Suppressor macrophage treated with lipopolysaccharide for 1 hour (primary cell): ENCODE results near the gene SPECC1.
"Not testable (repeated sequence)": the region's sequence is repeated elsewhere in the genome, so short reads cannot be mapped to it uniquely, and the experiment has no call there.

Experiments used
- DNase-seq, 3 donors: peaks; one replicate each; pipeline ENCODE4 v3.0.0-alpha.2; 2020 to 2022

The SPECC1 gene

DNA sequence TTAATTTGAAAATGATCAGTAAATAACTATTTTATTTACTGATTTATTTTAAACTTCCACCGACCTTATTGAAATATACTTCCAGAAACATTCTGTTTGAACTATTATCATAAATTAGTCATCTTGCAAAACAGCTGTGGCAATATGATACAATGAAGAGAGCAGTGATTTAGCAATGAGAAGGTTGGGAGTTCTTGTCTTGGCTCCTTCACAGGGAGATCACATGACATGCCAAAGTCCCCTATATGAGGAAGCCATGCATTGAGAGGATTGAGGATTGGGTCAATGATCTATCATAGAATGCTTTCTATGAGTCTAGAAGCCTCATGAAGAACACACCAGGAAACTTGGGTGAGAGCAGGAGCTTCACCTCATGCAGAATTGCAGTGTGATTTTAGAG, 235.5 kb downstream of the SPECC1 start:
- DNase-seq = peak; percentile 18 to 45 (median 34)

DNA sequence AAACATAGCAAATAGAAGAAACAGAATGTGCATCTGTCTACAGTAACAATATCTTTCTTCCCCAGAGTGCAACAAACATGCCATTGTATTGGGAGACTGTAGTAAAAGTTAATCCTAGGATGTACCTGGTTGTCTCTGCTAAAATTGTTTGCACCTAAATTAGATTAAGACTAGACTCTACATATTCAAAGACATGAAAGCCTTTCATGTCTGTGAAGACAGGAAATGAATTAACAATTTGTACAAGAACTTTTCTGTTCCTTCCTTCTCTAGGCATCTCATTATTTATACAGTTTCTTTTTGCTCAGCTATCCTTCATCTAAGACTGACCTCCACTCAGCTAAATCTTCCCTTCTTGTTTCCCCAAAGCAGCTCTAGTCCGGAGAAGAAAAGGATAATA, 237.5 kb downstream of the SPECC1 start:
- no peak for DNase-seq

DNA sequence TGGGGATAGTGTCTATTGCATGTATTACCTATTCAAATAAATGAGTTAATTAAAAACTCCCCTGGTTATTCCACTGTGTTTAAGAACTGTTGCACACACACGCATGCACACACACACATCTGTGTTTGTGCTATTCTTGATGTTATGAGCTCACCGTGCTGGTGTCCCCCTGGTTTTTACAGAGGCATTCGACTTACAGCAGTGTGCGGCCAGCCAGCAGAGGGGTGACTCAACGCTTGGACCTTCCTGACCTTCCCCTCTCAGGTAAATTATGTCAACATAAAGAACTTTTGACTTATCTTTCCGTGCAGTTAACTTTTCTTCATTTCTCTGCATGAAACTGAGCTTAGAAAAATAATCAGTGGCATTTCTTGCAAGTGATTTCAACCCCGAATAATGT, 244.2 kb downstream of the SPECC1 start:
- no peak for DNase-seq

DNA sequence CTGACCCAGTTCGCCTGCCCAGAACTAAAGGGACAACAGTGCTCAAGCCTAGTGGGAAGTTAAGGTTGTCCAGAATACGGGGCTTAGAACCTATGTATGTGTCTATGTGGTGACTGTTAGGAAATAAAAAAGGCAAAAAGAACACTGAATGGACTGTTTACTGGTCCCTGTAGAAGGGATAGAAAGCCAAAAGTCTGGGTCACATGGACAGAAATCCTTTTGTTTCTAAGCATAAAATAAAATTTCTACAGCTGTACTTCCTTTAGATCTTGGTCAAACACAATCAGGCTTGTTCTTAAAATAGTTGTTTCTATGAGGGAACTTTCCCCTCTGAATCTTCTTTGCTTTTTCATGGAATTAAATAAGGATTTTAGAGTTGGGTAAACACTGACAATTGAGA, 245.4 kb downstream of the SPECC1 start:
- DNase-seq = no peak

DNA sequence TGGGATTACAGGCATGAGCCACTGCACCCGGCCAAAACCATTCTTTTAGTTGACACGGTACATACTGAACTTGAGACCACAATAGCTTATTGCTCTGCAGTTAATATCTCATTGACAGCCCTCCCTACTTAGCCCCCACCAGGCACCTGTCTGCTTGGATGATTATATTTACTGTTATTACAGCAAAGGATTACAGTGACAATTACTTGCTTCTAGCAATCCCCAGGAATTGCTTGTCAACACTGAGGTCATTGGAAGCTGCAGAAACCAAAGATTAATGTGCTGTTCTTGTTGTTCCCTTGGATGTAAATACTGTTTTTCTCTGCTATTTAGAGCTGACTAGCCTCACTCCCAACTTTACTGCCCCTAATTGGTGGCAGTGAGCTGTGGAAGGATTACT, 247.0 kb downstream of the SPECC1 start:
- DNase-seq = no peak

DNA sequence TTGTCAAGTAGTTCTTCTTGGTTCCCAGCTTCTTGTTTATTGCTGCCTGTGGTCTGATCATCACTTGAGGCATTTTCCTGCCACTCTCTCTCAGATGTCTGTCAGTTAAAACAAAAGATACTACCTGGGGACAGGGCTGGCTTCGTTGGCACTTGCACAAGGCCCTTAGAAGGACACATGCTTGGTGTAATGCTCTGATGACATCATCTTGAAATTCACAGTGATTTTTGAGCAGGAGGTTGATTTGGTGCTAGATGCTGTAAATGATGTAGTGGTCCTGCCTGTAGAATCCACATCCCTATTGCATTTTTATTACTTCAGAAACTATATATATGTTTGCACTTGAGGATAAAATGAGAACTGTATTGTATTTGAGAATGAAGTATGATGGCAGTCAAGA, 247.8 kb downstream of the SPECC1 start:
- DNase-seq = no peak

DNA sequence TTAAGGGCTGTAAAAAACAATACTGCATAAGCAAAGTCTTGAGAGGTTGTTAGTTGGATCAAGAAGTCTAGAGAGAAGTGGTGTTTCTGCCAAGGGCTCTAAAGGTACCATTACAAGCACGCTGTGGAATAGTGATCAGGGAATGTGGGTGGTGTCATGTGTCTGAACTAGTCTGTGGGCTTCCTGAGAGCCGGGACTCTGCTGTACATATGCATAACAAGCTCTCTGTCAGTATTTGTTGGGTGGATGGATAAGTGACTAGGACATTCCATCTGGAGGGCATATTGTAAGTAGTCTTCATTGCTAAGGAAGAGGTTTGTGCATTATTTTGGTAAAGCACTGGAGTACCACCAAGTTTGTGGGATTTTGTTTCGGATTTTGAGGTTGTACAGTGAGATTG, 248.6 kb downstream of the SPECC1 start:
- DNase-seq = no peak

DNA sequence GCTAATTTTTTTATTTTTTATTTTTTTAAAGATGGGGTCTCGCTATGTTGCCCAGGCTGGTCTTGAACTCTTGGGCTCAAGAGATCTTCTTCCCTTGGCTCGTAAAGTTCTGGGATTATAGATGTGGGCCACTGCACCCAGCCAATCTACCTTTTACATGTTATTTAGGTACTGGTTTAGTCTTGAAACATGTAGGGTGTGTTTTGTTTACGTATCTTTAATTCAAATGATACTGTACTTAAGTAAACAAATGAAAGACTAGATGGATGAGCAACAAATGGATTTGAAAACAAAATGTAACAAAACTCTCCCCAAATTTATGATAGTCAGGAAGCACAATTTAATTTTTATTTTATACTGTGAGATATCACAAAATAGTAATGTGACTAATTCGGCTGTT, 250.5 kb downstream of the SPECC1 start:
- no peak for DNase-seq

DNA sequence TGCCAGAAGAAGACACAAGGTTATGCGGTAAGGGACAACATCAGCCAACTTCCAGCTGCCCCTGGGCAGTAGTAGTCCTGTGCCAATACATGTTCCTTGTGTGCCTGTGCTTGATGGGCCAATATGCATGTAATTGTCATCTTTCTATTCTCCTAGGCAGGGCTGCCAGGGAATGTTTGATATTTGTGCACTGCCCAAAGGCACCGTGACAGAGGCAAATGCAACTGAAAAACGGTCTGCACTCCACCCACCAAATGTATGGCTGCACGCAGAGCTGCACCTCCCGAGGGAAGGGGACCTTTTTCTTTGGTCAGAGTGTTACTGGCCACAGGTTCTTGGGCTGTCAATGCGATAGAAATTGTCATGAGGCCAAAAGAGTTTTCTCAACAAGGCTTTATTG, 251.1 kb downstream of the SPECC1 start:
- no peak for DNase-seq

DNA sequence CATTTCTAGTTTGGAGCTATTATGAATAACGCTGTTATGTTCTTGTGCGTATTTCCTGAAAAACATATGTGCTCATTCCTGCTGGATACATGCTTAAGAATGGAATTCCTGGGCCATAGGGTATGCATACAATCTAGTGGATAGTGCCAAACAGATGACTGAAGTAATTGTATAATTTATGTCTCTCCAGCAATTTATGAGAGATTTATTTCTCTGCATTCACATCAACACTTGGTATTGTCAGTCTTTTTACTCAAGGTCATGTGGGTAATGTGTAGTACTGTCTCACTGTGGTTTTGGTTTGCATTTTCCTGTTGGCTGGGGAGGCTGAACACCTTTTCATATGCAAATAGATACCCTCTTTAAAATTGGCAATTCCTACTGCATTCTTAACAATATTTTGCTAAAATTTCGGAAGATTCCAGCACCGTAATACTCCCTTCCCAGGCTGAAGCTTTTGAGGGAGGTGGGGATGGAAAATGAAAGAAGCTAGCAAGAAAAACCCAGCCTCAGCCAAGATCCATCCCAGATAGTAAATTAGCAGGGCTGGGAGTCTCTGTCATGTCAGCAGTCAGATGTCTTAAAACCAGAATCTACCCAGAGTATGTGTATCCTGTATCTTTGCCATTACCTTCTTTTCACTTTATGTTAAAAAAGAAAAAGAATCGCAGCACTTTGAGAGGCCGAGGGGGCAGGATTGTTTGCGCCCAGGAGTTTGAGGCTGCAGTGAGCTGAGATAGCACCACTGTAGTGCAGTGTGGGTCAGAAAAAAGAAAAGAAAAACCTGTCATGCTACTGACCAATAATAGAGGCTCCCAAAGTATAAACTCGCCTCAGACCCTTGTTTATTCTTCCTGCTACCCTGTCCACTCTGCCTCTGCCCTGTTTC, 253.3 kb downstream of the SPECC1 start:
- DNase-seq = no peak

DNA sequence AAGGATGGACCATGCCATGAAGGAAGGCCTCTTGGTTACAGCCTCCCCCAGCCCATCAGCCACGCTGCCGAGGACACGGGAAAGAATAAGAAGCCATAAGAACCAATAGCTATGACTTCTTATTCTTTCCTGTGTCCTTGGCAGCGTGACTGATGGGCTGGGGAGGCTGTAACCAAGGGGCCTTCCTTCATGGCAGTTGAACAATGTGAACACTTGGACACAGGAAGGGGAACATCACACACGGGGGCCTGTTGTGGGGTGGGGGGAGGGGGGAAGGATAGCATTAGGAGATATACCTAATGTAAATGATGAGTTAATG, 253.9 kb downstream of the SPECC1 start:
- not testable (repeated sequence) for DNase-seq

DNA sequence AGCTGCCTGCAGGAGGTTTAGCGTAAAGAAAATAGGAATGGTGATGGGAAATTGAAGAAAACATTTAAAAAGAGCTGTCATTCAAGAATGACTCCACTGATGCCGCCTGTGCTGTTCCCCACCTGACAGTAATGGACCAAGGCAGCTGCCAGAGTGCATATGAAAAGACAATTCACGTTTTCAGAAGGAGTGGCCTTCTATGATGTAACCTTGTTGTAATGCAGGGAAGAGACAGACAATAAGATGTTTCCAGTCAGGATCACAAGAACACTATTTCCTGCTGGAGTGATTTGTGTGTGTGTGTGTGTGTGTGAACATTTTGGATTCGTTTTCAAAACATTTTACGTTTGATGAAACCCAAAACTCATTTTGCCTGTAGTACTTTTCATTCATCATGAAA, 254.4 kb downstream of the SPECC1 start:
- DNase-seq = no peak

DNA sequence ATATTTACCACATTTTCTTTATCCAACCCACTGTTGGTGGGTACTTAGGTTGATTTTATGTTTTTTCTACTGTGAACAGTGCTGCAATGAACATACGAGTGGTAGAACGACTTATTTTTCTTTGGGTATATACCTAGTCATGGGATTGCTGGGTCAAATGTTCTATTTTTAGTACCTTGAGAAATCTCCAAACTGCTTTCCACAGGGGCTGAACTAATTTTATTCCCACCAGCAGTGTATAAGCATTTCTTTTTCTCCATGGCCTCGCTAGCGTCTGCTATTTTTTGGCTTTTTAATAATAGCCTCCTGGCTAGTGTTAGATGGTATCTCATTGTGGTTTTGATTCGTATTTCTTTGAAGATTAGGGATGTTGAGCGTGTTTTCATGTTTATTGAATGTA, 255.8 kb downstream of the SPECC1 start:
- DNase-seq = no peak

DNA sequence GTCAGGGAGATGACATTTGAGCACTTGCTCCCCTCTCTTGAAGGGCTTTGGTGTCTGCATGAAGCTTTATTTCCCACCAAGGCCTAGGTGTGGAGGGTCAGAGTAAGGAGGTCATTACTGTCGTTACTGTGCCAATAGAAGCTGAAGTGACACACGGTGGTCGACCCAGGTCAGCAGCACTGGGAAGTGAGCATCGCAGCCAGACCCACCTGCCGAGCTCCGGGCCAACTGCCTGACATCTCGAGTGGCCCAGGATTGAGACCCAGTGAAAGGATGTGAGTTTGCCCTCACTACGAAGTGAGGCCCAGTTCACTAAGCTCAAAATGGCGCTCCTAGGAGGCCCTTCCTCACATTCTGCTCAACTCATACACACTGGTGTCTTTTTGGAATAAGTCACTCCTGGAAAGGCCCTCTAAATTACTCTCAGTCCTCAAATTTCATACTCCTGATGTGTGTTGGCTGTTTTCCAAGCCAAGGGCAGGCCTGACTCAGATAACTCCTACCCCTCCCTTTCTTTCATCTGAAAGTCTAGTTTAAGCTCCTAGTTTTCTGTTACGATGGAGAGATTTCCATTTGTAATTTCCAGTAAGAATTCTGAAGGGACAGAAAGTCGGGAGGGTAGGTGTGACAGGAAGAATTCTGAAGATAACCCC, 257.8 kb downstream of the SPECC1 start:
- DNase-seq = peak; percentile 16 to 41 (median 34)

DNA sequence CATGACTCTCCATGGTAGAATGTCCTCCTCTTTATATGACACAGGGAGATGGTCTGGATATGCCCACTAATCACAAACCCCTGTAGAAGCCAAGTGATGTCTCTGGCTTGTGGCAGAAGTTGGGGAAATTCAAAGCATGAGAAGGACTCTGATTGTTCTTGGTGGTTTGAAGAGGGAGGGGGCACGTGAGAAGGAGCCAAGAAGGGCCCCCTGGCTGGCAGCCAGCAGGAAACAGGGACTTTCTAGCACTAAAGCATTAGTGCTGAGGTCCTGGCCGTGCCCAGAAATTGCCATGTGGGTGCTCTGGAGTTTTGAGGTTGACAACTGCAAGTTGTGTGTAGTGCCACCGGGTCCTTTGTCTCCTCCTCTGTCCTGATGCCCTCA, 258.3 kb downstream of the SPECC1 start:
- peak; percentile 57 to 78 (median 65) for DNase-seq

DNA sequence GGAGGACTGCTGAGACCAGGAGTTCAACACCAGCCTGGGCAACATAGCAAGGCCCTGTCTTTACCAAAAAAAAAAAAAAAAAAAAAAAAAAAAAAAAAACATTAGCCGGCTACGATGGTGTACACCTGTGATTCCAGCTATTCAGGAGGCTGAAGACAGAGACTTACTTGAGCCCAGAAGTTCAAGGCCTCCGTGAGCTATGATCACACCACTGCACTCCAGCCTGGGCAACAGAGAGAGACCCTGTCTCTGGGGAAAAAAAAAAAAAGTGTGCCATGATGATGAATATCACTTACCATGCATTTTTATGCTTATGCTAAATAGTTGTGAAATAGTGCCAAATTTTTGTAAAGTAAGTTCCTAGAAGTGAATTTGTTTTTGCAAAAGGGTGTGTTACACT, 261.2 kb downstream of the SPECC1 start:
- no peak for DNase-seq

DNA sequence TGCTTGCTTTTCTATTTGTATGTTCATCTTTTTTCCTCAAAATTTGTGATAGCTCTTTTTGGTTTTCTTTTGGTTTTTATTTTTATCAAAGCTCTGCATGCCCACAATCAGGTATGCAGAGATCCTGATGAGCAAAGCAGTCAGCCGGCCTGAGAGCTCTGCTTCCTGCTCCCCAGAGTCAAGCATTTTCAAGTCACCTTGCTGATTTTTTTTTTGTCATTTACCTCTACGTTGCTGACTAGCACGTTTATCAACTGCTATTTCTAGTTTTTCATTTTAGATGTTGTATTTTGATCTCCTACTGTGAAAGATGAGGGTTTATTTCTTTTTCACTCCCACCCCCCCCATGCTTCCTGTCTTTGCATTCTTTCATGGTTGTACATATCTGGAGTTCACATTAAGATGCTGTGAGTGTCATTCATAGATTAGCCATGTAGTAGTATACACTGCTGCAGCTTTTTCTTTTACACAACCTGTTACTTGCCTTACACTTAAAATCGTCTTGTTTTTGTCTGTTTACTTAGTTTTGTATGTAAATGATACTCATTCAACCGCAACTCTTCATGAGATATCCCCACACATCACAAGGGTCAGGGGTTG, 262.0 kb downstream of the SPECC1 start:
- no peak for DNase-seq

DNA sequence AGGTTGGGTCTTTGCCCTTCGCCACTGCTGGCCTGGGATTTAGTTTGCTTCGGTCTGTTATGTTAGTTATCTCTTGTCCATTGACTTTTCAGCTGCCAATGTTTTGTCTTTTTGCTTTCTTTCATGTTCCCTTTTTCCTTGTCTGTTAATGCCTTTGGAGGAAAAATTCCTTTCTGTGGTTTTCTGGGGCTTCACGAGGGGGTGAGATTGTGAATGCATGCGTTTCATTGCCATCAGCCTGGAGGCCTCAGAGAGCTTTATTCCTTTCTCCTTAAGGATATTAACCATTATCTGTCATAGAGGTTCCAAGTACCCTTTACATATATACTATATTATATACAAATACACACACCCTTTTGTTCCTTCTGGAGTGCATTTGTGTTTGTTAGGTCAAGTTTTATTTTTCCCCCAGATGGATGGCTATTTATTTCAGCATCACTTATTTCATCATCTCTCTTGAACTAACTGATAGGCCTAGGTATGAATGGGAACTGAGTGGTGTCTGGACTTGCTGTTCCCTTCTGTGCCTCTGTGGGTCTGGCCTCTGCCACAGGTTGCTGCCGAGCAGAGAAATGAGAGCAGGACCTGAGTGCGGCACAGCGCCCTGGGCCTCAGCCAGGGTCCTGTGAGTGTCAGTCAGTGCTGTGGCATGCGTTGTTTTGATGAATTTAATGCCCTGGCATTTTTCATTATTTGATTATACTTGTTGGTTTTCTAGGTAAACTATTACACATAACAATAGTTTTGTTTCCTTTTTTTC, 264.8 kb downstream of the SPECC1 start:
- no peak for DNase-seq

DNA sequence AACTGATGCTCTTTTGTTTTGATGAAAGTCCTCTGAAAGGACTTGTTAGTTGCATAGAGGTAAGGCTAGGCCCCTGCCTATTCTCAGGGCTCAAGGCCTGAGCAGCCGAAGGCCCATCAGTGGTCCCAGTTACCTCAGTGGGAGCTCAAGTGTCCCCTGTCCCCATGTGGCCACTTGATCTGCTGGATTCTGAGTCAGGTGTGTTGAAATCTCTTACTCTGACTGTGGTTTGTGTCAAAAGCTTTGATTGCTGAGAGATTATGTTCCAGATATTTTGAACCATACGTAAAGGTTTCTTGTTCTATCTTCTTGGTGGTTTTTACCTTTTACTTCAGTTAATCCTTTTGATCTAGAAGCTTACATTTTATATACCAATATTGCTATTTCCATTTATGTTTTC, 266.5 kb downstream of the SPECC1 start:
- no peak for DNase-seq

DNA sequence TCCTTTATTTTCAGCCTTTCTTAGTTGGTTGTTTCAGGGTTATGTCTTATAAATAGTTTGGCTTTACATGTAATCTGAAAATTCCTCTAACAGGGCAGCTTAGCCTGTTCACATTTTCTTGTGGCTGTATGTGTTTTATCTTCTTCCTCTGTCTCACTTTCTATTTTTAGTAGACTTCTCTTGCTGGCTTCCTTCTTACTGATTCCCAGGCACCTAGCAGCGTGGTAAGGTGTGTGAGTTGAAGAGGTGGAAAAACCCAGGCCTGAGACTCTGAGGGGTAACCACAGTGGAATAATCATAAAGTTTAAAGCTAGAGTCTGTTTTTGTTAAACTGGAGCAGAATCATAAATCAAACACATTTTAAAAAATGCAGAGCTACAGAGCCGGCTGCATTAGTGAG, 267.3 kb downstream of the SPECC1 start:
- DNase-seq = no peak

DNA sequence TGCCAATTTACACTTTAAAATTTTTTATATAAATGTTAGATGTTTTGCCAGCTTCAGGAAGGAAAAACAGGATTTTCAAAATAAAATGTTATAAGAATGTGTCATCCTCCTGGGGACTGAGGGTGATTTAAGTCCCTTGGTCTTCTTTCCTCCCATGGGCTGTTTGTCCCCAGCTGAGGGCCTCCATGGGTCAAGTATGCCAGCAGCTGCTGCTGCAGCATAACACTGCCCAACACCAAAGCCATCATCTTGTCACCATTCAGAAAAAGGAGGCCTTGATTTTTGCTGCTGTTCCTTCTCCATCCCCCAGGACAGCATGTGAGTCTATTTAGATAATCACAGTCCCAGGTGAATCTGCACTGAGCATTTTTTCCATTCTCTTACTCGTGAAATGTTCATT, 269.6 kb downstream of the SPECC1 start:
- no peak for DNase-seq

DNA sequence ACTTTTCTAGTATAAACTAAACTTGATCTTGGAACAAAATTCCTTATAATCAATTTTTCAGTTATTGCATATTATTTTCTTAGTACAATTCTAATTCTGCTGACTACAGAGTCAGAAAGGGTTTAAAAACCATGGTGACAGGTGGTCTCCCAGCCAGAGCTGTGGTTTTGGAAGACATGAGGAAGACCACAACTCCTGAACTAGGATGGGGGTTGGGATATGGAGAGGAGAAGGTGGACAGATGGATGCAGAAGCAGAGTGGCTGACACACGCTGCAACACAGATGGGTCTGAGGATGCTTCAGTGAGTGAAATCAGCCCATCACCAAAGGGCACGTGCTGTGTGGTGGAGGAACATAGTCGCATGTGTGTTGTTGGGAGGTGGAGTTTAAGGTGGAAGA, 270.5 kb downstream of the SPECC1 start:
- no peak for DNase-seq

DNA sequence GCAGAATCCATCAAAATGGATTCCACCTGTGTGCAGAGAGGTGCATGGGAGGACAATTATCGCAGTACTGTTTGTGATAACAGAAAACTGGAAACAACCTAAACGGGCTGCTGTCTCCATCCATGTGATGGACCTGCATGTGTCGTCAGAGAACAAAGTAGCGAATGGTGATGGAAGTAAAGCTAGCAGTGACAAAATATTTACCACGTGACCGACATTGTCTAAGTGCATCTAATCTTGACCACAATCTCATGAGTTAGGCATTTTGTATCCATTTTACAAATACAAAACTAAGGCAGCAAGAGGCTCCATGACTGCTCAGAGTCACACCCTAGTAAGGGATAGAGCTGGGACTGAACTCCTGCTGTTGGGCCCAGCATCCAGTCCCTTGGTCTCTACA, 270.9 kb downstream of the SPECC1 start:
- DNase-seq = no peak

DNA sequence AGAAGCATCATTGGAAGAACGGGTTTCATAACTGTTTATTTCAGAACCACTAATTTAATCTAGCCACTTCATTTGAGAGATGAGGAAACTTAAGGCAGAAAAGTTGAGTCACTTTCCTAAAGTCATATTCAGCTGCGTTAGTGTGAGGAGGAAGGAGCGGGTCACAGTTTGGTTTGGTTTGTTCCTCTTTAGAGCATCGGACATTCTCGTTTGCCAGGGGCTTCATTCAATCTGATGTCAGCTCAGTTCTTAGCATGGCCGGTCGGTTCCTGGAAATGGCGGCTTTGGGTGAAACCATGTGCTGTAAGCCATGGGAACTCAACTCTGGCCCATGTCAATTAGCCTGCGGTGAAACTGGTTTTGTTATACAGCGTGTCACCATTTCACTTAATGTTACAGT, 271.7 kb downstream of the SPECC1 start:
- peak; percentile 82 to 93 (median 87) for DNase-seq
